Smooth muscle cell (in vitro differentiated cells): ENCODE measurements around the gene SFXN2. TPM values are rescaled to one million over a fixed set of nuclear protein-coding genes. Genes with fewer than 3 reads are reported as not detected.

Source experiments
- DNase-seq: peaks from one replicate; lab custom pipeline; 2025; ENCODE audit not compliant: unreplicated experiment; lab: John Stamatoyannopoulos, UW
- H2AFZ ChIP-seq: fragments of 200-600 bp; sonication (generic); 2 replicates; pipeline ENCODE4 v1.6.0; 2016; ENCODE audit warnings: antibody characterized with exemption, low read depth, mild to moderate bottlenecking
- H3F3A ChIP-seq: fragments of 200-600 bp; sonication (generic); 2 replicates; pipeline ENCODE4 v1.6.0; 2017; ENCODE audit warnings: antibody characterized with exemption, low read depth
- H3K27ac ChIP-seq: fragments of 200-600 bp; sonication (generic); 2 replicates; pipeline ENCODE4 v1.5.1; 2016; ENCODE audit warnings: low read depth, mild to moderate bottlenecking
- H3K27me3 ChIP-seq: fragments of 200-600 bp; sonication (generic); 2 replicates; pipeline ENCODE4 v1.6.1; 2016; ENCODE audit warnings: low read depth, mild to moderate bottlenecking
- H3K36me3 ChIP-seq: fragments of 200-600 bp; sonication (generic); 2 replicates; pipeline ENCODE4 v1.5.1; 2016; ENCODE audit warnings: low read depth
- H3K4me1 ChIP-seq: fragments of 200-600 bp; sonication (generic); 2 replicates; pipeline ENCODE4 v1.5.1; 2016; ENCODE audit warnings: low read depth
- H3K4me2 ChIP-seq: fragments of 200-600 bp; sonication (generic); 2 replicates; pipeline ENCODE4 v1.6.0; 2016; ENCODE audit warnings: mild to moderate bottlenecking
- H3K4me3 ChIP-seq: fragments of 200-600 bp; sonication (generic); 2 replicates; pipeline ENCODE4 v1.5.1; 2016; ENCODE audit warnings: mild to moderate bottlenecking
- H3K79me2 ChIP-seq: fragments of 200-600 bp; sonication (generic); 2 replicates; pipeline ENCODE4 v1.6.0; 2016; ENCODE audit warnings: low read depth, mild to moderate bottlenecking
- H3K9ac ChIP-seq: fragments of 200-600 bp; sonication (generic); 2 replicates; pipeline ENCODE4 v1.6.0; 2016; ENCODE audit warnings: low read depth
- H3K9me3 ChIP-seq: fragments of 200-600 bp; sonication (generic); replicated peaks from 2 replicates; pipeline ENCODE4 v1.5.1; 2016; ENCODE audit warnings: low read depth
- H4K20me1 ChIP-seq: fragments of 200-600 bp; sonication (generic); 2 replicates; pipeline ENCODE4 v1.6.0; 2016; ENCODE audit warnings: low read depth
- WGBS: methylation state at CpG from one replicate; pipeline ENCODE4 v1.1.7; 2016; ENCODE audit warnings: low lambda C conversion rate; 5-methylcytosine and 5-hydroxymethylcytosine counted together
- polyA plus RNA-seq: library from polyadenylated mRNA; unstranded; fragments of >200 nt; fragmentation: Nextera tagmentation; extraction: Ambion mirVana; gene quantifications from 2 replicates; pipeline ENCODE4 v1.2.1, GENCODE V29; 2016
- total RNA-seq: library from RNA; depleted of rRNA; stranded (reverse); fragments of >200 nt; gene quantifications from 2 replicates; pipeline ENCODE4 v1.2.3, GENCODE V29; 2014
- TF ChIP-seq, protein P1 (sequence below): fragments of 200-600 bp; sonication (generic); IDR thresholded peaks from 2 replicates; pipeline ENCODE4 v1.5.1; 2017; ENCODE audit warnings: borderline replicate concordance, mild to moderate bottlenecking, antibody characterized with exemption; ENCODE audit not compliant: insufficient read depth, poor library complexity, severe bottlenecking

The SFXN2 gene
- total and polyA plus RNA-seq, 2 experiments from 2014 or later = 2.0 to 2.9 TPM

DNA sequence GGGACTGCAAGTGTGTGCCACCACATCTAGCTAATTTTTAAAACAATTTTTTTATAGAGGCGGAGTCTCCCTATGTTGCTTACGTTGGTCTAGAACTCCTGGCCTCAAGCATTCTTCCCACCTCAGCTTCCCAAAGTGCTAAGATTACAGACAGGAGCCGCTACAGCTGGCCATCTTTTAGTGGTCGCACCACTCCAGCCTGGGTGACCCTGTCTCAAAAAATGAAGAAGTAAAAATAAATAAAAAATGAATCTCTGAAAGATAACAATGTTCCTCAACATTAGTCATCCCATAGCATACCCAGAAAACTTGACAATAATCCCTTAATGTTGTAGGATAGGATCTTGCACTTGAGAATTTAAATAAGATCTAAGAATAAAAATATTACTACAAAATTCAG, 47.5 kb downstream of the SFXN2 start:
- Histone ChIP-seq H3K9me3 (no peaks in the 10 kb centered on the region), H3K4me2 (no peak overlapping the region), H3F3A (no peaks in the 10 kb centered on the region), H3K4me1 (peaks cover 7% of the 10 kb centered on the region), H3K27me3 (no peaks in the 10 kb centered on the region), H3K27ac (no peak overlapping the region), H3K4me3 (no peak overlapping the region), H4K20me1 (peaks cover 96% of the 10 kb centered on the region), H3K36me3 (no peaks in the 10 kb centered on the region), H3K79me2 (peaks cover 32% of the 10 kb centered on the region), H2AFZ (no peak overlapping the region), H3K9ac (no peak overlapping the region)
- 80% methylated on average over 4 of the region's 4 CpGs for WGBS
- TF ChIP-seq, protein P1, sequence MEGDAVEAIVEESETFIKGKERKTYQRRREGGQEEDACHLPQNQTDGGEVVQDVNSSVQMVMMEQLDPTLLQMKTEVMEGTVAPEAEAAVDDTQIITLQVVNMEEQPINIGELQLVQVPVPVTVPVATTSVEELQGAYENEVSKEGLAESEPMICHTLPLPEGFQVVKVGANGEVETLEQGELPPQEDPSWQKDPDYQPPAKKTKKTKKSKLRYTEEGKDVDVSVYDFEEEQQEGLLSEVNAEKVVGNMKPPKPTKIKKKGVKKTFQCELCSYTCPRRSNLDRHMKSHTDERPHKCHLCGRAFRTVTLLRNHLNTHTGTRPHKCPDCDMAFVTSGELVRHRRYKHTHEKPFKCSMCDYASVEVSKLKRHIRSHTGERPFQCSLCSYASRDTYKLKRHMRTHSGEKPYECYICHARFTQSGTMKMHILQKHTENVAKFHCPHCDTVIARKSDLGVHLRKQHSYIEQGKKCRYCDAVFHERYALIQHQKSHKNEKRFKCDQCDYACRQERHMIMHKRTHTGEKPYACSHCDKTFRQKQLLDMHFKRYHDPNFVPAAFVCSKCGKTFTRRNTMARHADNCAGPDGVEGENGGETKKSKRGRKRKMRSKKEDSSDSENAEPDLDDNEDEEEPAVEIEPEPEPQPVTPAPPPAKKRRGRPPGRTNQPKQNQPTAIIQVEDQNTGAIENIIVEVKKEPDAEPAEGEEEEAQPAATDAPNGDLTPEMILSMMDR = no peak
- no peak for DNase-seq

DNA sequence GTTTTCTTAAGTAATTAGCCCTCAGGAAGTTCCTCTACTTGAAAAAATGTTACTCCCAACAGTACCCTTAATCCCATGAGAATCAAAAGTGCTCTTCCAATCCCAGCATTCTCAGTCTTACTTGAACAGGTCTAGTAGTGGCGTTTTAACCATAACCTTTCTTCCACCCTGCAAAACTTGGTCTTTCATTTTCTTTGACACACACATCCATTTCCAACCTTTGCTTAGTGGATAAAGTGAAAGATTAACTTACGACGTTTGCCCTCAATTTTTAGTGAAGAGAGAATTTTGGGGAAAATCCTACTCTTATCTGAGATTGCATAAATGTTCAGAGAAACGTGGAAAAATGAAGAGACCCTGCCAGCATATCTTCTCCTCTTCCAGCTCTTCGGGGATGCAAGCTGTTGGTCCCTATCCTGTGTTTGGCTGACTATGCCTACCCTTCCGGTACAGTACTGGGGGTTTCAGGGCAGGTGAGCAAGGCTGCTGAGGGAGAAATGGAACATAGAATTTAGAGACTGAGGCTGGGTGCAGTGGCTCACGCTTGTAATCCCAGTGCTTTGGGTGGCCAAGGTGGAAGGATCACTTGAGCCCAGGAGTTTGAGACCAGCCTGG, 48.1 kb downstream of the SFXN2 start:
- no peaks in the 10 kb centered on the region for H3F3A ChIP-seq
- TF ChIP-seq, protein P1 = no peak
- WGBS = 75% methylated on average over 7 of the region's 7 CpGs
- no peak overlapping the region for H3K4me3 ChIP-seq
- H3K79me2 ChIP-seq = peaks cover 32% of the 10 kb centered on the region
- H3K9ac ChIP-seq = no peak overlapping the region
- H3K27me3 ChIP-seq = no peaks in the 10 kb centered on the region
- no peaks in the 10 kb centered on the region for H3K36me3 ChIP-seq
- H3K27ac ChIP-seq = no peak overlapping the region
- no peak overlapping the region for H2AFZ ChIP-seq
- peak overlapping the region; percentile 32 for H3K4me2 ChIP-seq
- H4K20me1 ChIP-seq = peaks cover 96% of the 10 kb centered on the region
- peaks cover 7% of the 10 kb centered on the region for H3K4me1 ChIP-seq
- no peaks in the 10 kb centered on the region for H3K9me3 ChIP-seq
- no peak for DNase-seq

DNA sequence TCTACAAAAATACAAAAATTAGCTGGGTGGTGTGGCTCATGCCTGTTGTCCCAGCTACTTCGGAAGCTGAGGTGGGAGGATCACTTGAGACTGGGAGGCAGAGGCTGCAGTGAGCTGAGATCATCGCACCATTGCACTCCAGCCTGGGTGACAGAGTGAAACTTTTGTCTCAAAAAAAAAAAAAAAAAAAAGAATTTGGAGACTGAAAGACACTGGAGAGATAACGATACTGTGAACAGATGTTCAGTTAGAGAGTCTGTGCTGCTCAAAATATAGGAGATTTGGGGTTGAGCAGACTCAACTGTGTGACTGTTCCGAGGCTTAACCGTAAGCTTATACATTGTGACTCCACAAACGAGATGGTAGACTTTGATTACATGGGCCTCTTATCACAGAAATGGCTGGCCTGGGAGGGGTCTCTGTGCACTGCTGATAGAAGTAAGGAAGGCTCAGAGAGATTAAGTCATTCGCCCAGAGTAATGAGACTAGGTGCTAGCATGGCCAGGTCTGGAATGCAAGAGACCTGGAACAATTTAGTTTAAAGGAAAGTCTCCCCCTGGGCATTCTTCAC, 48.7 kb downstream of the SFXN2 start:
- H3K9ac ChIP-seq = no peak overlapping the region
- no peak overlapping the region for H3K27ac ChIP-seq
- H3K79me2 ChIP-seq = peaks cover 37% of the 10 kb centered on the region
- peaks cover 7% of the 10 kb centered on the region for H3K4me1 ChIP-seq
- no peaks in the 10 kb centered on the region for H3K9me3 ChIP-seq
- no peak overlapping the region for H2AFZ ChIP-seq
- no peak for DNase-seq
- no peaks in the 10 kb centered on the region for H3F3A ChIP-seq
- H3K36me3 ChIP-seq = no peaks in the 10 kb centered on the region
- TF ChIP-seq, protein P1 = no peak
- 25% methylated on average over 7 of the region's 7 CpGs for WGBS
- H3K4me2 ChIP-seq = peak overlapping the region; percentile 32
- H3K4me3 ChIP-seq = no peak overlapping the region
- H4K20me1 ChIP-seq = peaks cover 95% of the 10 kb centered on the region
- H3K27me3 ChIP-seq = no peaks in the 10 kb centered on the region
